K562 (cell line): ENCODE measurements around the gene GFRA1.

Source experiments
- BHLHE40 ChIP-seq: IDR thresholded peaks from 2 replicates; pipeline ENCODE4 v1.6.1; 2011; ENCODE audit warnings: low read length, improper control_type of control experiment
- E2F3 ChIP-seq: fragments of 250-450 bp; sonication (Bioruptor Pico); IDR thresholded peaks from 2 replicates; pipeline ENCODE4 v1.4.0; 2020; ENCODE audit warnings: mild to moderate bottlenecking
- FOS ChIP-seq: IDR thresholded peaks from 3 replicates; pipeline ENCODE4 v1.6.1; 2011; ENCODE audit not compliant: insufficient read length; ENCODE audit errors: extremely low read depth
- GATA2 ChIP-seq: sonication (generic); formaldehyde crosslinking; IDR thresholded peaks from 2 replicates; pipeline ENCODE4 v1.4.0; 2020; ENCODE audit warnings: mild to moderate bottlenecking, missing genetic modification reagents
- SNAPC5 ChIP-seq: fragments of 250-450 bp; sonication (Bioruptor Pico); IDR thresholded peaks from 2 replicates; pipeline ENCODE4 v1.8.0; 2021; ENCODE audit warnings: moderate library complexity, mild to moderate bottlenecking, inconsistent platforms
- SOX6 ChIP-seq: fragments of 450-650 bp; IDR thresholded peaks from 2 replicates; pipeline ENCODE4 v1.6.1; 2014; ENCODE audit warnings: mild to moderate bottlenecking
- TCF7 ChIP-seq: sonication (generic); IDR thresholded peaks from 2 replicates; pipeline ENCODE4 v1.6.1; 2016; ENCODE audit warnings: antibody characterized with exemption, borderline replicate concordance
- THAP12 ChIP-seq: fragments of 250-450 bp; sonication (Bioruptor Pico); IDR thresholded peaks from 2 replicates; pipeline ENCODE4 v1.9.0; 2021; ENCODE audit warnings: mild to moderate bottlenecking, inconsistent platforms
- ZFP30 ChIP-seq: fragments of 250-450 bp; sonication (Bioruptor Pico); IDR thresholded peaks from 2 replicates; pipeline ENCODE4 v1.8.0; 2022; ENCODE audit warnings: moderate library complexity, mild to moderate bottlenecking, inconsistent platforms, borderline replicate concordance
- ZNF175 ChIP-seq: fragments of 200-800 bp; sonication (Bioruptor generic); IDR thresholded peaks from 2 replicates; pipeline ENCODE4 v1.6.1; 2016; ENCODE audit warnings: low read depth, mild to moderate bottlenecking, missing genetic modification characterization, missing compliant biosample characterization
- ZNF707 ChIP-seq: fragments of 250-450 bp; sonication (Bioruptor Pico); conservative IDR thresholded peaks from 2 replicates; pipeline ENCODE4 v1.8.0; 2022; ENCODE audit warnings: inconsistent platforms, mild to moderate bottlenecking, moderate library complexity
- TF ChIP-seq, protein P1 (sequence below), 3 experiments: IDR thresholded peaks in 2 of 3; conservative IDR thresholded peaks in 1 of 3; 2 replicates each; pipeline ENCODE4 v1.5.1; 2011 to 2012; ENCODE audit warnings: low read length in 3 of 3, mild to moderate bottlenecking in 3 of 3, control low read depth in 2 of 3, improper control_type of control experiment in 1 of 3, inconsistent platforms in 1 of 3, low read depth in 1 of 3, mixed read lengths in 1 of 3, moderate library complexity in 1 of 3; ENCODE audit not compliant: insufficient read depth in 2 of 3

- no peak for TF ChIP-seq BHLHE40
- TF ChIP-seq THAP12 = no peak
- TF ChIP-seq FOS = no peak
- TF ChIP-seq, protein P1, sequence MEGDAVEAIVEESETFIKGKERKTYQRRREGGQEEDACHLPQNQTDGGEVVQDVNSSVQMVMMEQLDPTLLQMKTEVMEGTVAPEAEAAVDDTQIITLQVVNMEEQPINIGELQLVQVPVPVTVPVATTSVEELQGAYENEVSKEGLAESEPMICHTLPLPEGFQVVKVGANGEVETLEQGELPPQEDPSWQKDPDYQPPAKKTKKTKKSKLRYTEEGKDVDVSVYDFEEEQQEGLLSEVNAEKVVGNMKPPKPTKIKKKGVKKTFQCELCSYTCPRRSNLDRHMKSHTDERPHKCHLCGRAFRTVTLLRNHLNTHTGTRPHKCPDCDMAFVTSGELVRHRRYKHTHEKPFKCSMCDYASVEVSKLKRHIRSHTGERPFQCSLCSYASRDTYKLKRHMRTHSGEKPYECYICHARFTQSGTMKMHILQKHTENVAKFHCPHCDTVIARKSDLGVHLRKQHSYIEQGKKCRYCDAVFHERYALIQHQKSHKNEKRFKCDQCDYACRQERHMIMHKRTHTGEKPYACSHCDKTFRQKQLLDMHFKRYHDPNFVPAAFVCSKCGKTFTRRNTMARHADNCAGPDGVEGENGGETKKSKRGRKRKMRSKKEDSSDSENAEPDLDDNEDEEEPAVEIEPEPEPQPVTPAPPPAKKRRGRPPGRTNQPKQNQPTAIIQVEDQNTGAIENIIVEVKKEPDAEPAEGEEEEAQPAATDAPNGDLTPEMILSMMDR (IDR thresholded peaks at IDR 0.05 in 2 of 3, conservative IDR thresholded peaks at IDR 0.05 in 1 of 3; ENCODE audit: insufficient read depth in 2 of 3, low read depth in 1 of 3, low read length in 3 of 3) = no peak
- no peak for TF ChIP-seq SOX6
- no peak for TF ChIP-seq E2F3 (CRISPR knock-in tag)
- TF ChIP-seq SNAPC5 = no peak
- TF ChIP-seq TCF7 = no peak
- no peak for TF ChIP-seq ZNF175 (CRISPR knock-in tag)
- TF ChIP-seq ZNF707 (CRISPR knock-in tag) = no peak
- TF ChIP-seq ZFP30 (CRISPR knock-in tag) = no peak
- TF ChIP-seq GATA2 (CRISPR knock-in tag) = no peak
Measured at GRCh38 chr10:116257785-116258184, 15.2 kb downstream of the GFRA1 start.
